Fibroblast of gingiva (primary cell): Measurements from ENCODE around the gene GRIK4.
"Not testable (repeated sequence)": the region's sequence is repeated elsewhere in the genome, so short reads cannot be mapped to it uniquely, and the experiment has no call there.

Experiments used
- DNase-seq: peaks from one replicate; pipeline ENCODE4 v3.0.0-alpha.2; 2011; ENCODE audit warnings: low read depth

The GRIK4 gene

GRCh38 chr11:120784566-120785251 is 273.2 kb downstream of the GRIK4 start:
- no peak for DNase-seq

GRCh38 chr11:120785576-120785975 is 274.0 kb downstream of the GRIK4 start:
- no peak for DNase-seq

GRCh38 chr11:120786206-120786735 is 274.7 kb downstream of the GRIK4 start:
- DNase-seq, result no peak

- not testable (repeated sequence) for DNase-seq
These were observed 275.7 kb downstream of the GRIK4 start for GRCh38 chr11:120787224-120787623.

- DNase-seq, result no peak
These were observed 277.8 kb downstream of the GRIK4 start for GRCh38 chr11:120789391-120789790.

- no peak for DNase-seq
These were observed 280.8 kb downstream of the GRIK4 start for GRCh38 chr11:120792306-120792705.

GRCh38 chr11:120793150-120793549 is 281.6 kb downstream of the GRIK4 start:
- no peak for DNase-seq

GRCh38 chr11:120793806-120794479 is 282.4 kb downstream of the GRIK4 start:
- DNase-seq, result no peak

- no peak for DNase-seq
These were observed 283.2 kb downstream of the GRIK4 start for GRCh38 chr11:120794748-120795147.

- no peak for DNase-seq
These were observed 283.6 kb downstream of the GRIK4 start for GRCh38 chr11:120795185-120795584.

- DNase-seq, result no peak
These were observed 285.6 kb downstream of the GRIK4 start for GRCh38 chr11:120797143-120797542.

GRCh38 chr11:120798854-120799253 is 287.3 kb downstream of the GRIK4 start:
- DNase-seq, result no peak

- DNase-seq, result no peak
These were observed 288.7 kb downstream of the GRIK4 start for GRCh38 chr11:120800206-120800605.

- DNase-seq, result peak; percentile 52
These were observed 290.5 kb downstream of the GRIK4 start for GRCh38 chr11:120801801-120802689.

GRCh38 chr11:120805960-120806555 is 294.5 kb downstream of the GRIK4 start:
- no peak for DNase-seq

- peak; percentile 30 for DNase-seq
These were observed 296.0 kb downstream of the GRIK4 start for GRCh38 chr11:120807414-120808150.

GRCh38 chr11:120808616-120809050 is 297.1 kb downstream of the GRIK4 start:
- DNase-seq, result no peak

- no peak for DNase-seq
These were observed 298.7 kb downstream of the GRIK4 start for GRCh38 chr11:120810251-120810650.

GRCh38 chr11:120811199-120811598 is 299.7 kb downstream of the GRIK4 start:
- DNase-seq, result no peak

GRCh38 chr11:120811731-120812130 is 300.2 kb downstream of the GRIK4 start:
- no peak for DNase-seq
